Measurements from ENCODE around the gene PLEKHA4.

The PLEKHA4 gene

DNA sequence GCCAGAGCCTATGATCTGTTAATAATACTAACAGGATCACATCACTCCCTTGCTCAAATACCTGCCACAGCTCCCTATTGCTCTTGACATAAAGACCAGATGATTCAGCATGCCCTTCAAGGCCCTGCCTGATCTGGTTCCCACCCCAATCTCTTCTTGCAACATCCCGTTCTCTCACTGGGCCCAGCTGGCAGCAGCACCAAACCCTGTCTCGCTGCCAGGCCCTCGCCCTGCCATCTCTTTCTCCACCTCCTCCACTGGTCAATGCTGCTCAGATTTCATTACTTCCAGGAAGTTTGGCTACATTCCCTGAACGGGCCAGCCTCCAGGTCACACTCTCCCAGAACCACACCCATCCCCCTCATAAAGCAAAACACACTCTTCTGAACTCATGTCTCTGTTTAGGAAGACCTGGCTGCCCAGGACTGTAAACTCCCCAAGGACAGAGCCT is 49.0 kb downstream of the PLEKHA4 start:
- DNase-seq, result no peak

DNA sequence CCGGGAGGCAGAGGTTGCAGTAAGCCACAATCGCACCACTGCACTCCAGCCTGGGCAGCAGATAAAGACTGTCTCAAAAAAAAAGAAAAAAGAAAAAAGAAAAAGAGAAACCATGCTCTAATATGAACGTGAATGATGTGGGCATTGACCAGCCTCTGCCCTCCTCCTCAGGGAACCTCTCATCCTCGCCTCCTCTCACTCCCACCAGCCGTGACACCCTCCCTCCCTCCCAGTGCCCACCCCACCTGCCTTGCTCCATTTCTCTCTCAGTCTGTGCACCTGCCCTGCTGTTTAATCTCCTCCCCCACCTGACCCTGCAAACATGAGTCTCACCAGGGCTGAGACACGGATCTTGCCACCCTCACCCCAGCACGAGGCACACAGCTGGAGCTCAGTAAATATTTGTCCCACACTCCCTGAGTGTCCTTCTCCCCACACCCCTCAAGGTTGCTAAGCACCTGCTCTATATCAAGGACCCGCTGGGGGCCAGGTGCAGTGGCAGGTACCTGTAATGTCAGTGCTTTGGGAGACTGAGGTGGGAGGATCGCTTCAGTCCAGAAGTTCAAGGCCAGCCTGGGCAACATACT is 50.1 kb downstream of the PLEKHA4 start:
- DNase-seq, result no peak

DNA sequence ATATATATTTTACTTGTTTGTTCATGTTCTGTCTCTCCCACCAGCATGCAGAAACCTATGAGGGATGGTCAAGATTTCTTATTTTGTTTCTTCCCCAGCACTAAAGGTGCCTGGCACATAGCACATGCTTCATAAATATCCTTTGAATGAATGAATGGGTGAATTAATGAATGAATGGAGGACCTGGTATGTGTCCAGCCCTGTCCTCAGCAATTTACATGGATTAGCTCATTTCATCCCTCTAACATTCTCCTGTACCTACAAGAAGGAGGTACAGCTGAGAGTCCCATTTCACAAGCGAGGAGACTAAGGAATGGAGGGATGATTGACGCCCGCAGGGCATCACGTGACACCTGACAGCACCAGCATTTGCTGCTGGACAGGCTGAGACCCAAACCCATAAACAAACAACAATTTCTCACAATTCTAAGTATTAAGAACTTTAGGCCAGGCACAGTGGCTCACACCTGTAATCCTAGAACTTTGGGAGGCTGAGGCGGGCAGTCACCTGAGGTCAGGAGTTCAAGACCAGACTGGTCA is 50.8 kb downstream of the PLEKHA4 start:
- DNase-seq, result no peak

DNA sequence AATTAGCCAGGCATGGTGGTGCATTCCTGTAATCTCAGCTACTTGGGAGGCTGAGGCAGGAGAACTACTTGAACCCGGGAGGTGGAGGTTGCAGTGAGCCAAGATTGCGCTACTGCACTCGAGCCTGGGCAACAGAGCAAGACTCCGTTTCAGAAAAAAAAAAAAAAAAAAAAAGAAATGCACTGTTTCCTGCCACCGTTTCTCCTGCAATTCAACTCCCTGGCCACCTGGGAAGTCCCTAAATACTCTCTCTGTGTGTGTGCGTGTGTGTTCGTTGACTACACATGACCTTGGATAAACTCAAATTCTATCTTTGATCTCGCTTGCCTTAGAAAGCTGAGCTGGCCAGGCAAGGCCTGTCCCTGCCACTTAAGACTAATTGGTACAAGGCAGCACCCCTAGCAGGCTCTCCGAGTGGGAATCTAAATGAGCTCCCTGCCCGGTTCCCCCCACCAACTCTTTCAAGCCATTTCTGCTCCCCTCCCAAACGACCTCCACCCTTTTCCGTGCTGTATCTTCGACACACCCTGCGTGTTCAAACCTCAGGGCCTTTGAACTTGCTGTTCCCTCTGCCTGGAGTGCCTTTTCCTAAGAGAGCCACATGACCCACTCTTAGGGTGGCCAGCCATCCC is 52.4 kb downstream of the PLEKHA4 start:
- DNase-seq, result no peak

DNA sequence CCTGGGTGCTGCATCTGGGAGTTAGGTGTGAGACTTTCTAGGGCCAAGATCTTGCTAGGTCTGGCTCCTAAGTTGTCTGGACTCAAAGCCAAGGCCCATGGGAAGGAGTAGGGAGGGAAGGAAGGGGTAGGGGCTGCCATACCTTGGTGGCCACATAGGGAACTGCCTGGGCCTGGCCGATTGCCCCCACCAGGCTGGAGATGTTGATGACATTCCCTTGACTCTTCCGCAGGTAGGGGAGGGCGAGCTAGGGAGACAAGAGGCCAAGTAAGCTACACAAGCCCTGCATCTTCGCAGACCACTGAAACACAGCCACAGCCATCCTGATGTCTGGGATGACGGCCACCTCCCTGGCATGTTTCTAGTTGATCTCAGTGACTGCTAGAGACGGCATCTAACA is 53.5 kb downstream of the PLEKHA4 start:
- DNase-seq, result no peak

DNA sequence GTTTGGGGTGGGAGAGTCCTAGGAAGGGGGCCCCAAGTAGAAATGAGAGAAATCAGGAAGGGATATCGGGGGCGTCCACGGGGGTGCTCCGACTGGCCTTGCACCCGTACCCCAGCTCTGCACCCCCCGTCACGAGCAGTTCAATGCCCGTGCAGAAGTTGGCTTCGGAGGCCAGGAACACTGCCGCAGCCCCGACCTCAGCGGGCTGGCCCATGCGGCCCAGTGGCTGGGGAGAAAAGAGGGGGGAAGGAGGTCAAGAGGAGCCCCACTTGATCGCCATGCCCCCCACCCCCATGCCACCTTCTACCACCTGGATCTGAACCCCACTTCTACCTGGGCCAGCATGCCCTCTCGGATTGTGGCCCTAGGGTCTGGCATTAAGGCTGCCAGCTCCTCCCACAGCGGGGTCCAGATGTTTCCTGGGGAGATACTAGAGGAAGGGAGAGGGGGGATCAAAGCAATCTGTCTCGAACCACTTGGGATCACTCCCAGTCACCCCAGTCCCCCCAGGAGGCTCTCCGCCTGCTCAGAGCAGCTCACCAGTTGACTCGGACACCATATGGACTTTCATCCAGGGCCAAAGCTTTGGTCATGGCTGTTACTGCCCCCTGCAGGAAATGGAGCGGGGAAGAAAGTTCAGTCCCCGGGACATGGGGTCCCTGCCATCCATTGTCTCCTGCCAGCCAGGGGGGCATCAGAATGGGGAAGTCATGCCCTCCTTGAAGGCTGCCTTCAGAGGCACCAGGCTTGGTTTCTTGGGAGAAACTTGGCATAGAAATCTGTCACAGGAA is 55.1 kb downstream of the PLEKHA4 start:
- no peak for DNase-seq

DNA sequence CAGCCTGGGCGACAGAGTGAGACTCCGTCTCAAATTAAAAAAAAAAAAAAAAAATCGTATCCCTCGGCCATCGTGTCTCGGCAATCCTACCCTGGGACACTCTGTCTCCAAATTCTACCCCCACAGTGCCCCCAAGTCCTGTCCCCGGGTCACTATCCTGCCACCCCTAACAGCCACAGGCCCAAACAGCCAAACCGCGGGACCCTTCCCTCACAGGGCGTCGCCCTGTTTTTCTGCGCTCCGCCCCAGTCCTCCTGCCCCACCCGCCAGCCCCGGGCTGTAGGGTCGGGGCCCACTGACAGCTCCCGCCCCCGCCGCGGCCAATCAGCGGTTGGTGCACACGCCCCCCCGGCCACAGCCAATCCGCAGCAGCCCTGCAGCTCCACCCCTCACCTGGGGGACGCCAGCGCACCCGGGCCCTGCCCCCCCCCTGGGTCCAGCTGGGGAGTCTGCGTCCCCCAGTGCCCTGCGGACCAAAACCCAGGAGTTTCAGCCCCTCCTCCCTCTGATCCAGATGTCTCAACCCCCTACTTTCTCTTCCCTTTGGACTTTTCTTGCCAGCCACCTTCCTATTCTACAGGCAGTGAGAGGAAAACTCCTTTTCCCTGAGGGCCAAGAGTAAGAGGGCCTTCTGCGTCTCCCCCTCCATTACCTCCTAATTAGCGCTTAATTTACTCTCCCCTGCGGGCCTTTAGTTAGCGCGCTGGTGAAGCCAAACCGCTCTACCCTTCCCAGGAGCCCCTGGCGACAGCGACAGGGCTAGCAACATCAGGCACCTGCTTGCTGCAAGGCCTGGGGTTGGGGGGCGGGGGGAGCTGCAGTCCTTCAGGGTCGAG is 56.1 kb downstream of the PLEKHA4 start:
- DNase-seq, result peak; percentile 66

DNA sequence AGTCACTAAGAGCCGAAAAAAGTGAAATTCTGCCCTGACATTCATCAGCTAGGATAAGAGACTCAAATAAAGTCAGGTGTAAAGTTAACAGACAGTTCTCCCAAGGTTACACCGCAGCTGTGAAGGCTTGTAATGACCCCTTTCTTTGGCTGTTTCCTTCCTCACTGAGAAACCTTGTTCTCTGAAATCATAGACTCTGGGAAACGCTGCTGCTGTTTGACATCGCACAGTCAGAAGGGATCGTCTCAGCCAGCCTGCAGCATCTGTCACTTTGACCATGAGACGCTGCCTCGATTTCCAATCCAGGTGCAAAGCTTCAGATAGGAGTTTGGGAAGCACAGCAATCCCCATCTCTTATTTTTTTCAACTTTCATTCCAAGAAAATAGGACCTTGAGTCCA is 58.3 kb downstream of the PLEKHA4 start:
- no peak for DNase-seq

DNA sequence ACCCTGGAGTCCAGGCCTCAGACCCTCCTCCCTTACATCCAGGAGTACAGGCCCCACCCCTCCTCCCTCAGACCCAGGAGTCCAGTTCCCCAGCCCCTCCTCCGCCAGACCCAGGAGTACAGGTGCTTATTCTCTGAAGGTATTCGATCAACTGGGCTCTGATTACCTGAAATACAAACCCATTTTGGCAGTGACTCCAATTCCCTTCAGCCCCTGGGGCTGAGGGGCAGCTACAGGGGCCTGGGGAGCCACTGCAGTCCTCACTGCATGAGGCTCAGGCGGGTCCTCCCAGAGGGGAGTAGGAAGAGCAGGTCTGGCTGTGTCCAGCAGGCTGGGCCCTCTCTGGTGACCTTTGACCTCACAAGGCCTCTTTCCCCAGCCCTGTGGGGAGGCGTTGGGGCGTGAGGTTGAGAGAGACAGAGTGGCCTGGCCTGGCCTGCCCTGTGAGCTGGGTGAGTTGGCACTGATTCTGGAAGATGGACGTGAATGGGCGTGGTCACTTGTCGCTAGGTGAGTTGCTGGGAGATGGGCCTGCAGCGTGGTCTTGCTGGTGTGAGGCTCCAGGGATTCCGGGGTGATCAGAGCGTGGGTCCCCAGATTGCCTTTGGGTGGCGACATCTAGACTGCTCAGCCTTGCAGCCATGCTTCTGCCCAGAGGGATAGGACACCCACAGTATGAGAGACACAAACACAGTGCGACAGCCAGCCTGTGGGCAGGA is 60.7 kb downstream of the PLEKHA4 start:
- no peak for DNase-seq

DNA sequence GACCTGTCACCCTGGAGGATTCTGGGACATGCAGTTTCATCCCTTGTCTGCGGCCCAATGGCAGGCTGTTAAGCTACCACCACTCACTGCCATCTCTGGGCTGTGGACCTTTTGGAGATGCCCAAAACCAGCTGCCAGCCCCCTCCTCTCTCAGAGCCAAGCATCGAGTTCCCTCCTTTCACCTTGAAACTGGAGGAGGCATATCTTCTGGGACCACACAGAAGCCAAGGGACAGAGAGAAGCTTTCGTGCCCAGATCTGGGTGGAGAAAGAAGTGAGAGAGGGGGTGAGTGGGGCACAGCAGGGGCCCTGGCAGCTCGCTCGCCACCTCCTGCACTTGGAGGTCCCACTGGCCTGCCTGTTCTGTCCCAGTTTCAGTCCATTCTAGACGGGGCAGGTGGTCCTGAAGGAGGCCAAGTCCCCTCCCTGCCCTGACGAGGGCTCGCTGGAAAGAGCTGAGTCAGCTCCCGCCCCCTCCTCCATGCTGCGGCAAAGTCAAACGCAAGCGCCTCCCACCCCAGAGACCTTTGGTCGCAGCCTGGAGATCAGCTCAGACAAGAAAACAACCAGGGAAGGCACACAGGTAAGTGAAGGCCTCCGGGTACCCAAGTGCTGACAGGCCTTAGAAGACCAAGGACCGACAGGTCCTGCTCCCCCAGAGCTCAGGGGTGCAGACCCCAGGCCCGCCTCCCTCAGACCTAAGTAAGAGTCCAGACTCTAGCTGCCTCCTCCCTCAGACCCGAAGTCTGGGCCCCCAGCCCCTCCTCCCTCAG is 61.4 kb downstream of the PLEKHA4 start:
- no peak for DNase-seq

DNA sequence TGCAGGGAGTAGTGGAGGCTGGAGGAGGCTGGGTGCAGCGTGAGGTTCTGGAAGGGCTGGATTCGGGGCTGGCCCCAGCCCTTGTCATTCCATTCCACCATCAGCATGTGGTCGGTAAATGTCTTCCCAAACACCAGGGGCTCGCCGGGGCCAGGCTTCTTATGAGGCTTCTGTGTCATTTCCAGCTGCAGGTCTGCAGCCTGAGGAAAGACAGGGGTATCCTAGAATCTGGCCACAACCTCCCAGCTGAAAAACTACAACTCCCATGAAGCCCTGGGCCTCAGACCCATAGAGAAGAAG is 61.9 kb downstream of the PLEKHA4 start:
- no peak for DNase-seq

DNA sequence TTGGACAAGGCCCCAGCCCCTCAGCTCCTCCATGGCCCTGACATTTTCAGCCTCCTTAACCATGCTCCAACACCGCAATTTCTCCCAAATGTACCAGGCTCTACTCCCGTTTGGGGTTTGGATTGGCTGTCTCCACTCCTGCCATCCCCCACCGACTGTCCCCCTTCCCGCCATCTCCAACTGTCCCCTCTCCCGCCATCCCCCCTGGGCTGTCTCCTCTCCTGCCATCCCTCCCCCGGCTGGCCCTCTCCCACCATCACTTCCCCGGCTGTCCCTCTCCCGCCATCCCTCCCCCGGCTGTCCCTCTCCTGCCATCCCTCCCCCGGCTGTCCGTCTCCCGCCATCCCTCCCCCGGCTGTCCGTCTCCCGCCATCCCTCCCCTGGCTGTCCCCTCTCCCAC is 63.0 kb downstream of the PLEKHA4 start:
- no peak for DNase-seq

DNA sequence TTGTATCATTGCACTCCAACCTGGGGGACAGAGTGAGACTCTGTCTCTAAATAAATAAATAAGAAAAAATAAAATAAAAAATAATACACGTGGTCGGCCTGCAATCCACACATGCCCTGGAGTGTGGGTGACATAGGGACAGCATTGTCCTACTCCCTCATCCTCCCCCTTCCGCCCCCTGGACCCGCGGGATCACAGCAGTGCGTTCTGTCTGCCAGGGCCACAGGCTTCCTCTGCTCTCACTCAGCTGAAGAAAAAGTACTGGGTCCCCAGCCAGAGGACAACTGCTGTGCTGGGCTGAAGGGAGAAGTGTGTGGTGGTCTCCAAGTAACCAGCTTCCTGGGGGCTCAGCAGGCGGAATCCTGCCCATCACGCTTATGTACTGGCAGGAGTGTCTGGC is 63.9 kb downstream of the PLEKHA4 start:
- DNase-seq, result no peak

DNA sequence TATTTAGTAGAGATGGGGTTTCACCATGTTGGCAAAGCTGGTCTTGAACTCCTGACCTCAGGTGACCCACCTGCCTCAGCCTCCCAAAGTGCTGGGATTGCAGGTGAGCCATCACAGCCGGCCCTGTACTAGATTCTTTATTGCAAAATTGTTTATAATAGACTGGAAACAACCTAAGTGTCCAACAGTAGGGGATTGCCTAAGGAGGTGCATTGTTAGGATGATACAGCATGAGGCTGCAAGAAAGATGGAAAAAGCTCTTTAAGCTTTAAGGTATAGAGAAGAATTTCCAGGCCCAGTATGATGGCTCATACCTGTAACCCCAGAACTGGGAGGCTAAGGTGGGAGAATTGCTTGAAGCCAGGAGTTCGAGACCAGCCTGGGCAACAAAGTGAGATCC is 65.8 kb downstream of the PLEKHA4 start:
- no peak for DNase-seq

DNA sequence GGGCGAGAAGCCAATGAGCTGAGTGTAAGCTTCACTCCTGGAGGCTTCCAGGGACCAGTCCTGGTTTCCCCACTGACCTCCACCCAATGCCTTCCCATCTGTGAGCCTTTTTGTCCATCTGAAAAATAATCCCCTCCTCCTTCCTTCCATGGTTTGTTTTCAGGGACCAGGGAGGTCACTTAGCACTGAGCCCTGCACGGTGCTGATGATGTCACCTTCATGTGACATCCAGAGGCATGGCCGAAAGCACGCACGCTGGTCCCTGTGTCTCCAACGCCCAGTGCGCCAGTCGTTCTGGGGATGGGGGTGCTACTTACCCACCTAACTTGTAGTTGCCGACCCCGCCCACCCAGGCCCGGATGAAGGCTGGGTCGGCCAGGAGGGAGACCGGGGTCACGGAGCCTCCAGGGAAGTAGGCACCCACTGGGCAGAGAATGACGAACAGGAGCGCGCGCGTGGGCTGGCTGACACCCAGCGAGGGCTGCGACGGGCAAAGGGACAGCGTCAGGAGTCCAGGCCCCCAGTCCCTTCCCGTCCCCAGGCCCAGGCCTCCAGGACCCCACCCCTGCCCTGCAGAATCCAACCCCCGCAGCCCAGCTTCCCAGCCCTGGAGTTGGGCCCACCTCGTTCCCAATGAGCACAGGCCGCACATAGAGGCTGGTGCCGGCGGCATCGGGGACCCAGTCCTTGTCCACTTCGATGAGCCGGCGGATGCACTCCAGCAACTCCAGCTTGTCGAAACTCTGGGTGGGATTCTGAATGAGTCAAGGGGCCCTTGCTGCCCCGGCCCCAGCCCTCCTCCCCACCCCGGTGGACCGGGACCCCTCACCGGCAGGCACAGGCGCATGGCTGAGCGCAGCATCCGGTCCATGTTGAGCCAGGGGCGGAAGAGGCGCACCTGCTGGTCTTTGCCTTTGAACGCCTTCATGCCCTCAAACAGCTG is 68.8 kb downstream of the PLEKHA4 start:
- DNase-seq, result no peak

DNA sequence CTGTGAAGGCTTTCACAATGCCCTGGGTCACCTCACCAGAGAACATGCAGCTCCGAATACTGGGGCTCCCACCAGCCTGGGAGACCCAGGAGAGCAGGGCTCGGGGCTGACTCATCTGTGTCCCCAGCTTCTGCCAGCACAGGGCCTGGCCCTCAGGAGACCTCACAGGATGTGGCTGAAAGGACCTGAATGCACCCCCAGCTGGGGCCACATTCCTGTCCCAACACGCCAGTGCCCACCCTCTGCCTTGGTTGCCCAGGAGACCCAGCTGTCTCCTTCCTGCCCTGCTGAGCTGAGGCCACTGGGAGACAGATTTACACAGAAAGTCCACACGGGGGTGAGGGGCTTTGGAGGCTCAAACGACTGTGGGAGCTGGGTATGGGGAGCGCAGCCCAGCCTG is 69.5 kb downstream of the PLEKHA4 start:
- DNase-seq, result no peak

DNA sequence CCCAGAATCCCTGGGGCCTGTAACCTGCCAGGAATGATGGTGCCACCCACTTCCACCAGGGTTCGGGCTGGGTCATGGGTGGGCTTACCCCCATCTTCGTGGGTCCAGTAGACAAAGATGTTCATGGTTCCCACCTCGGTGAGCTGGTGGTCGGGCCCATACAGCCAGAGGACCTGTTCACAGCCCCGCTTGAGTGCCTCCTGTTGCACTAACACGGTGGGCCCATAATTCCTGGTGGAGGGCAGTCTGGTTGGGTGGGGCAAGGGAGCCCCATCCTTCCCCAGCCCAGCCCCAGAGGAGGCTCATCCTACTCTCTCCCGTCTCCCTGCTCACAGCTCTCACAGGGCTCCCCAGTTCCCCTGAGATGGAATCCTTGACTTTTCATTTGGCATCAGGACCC is 71.3 kb downstream of the PLEKHA4 start:
- no peak for DNase-seq

DNA sequence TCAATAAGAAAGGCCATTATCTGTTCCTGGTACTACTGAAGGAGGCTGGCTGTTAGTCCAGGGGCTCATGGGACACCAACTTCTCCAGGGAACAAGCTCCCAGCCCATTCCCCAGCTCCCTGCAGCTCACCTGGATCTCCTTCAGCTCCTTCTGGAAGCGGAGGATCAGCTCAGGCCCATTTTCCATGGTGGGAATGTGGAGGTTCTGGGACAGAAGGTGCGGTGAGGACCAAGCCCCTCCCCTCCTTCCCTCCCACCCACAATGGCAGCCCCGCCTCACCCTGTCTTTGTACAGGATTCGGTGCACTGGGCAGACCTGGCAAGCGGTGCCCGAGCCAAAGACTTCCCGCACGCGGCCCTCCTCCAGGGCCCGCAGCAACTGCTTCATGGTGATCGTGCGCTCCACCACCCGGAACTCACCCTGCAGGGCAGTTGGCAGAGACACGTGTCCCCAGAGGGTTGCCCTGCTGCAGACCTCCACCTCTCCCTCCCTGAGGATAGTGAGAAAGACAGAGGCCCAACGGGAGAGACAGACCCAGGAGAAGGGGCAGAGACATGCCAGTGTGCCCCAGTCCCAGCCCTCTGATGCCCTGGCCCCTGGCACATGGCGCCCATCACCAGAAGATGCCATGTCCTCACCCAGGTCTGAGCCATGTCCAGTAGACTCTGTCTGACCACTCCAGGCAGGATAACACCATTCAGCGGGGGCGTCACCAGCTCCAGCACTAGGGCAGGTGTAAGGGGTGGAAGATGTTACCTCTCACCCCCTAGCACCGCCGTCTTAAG is 71.9 kb downstream of the PLEKHA4 start:
- no peak for DNase-seq

DNA sequence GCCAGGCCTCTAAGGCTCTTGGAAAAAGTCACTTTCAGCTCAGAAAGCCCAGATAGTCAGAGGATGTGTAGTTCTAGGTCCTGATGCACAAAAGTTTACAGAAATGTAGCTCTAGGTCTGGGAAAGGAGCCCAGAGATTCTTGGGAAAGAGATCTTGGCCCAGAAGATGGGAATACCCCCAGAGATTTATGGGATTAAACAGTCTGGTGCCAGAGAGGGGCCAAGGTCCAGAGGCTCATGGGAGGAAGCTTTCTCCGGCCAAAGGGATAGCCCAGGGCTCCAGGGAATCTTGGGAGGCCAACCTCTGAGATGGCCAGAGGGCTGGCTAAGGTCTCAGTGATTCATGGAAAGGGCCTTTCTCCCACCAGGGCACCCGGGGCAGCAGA is 72.7 kb downstream of the PLEKHA4 start:
- DNase-seq, result no peak
